Peyer's patch (tissue), 4 donors: ENCODE results near the gene PMM2.

ENCODE experiments used
- CTCF ChIP-seq, 6 experiments: fragments of 450-650 bp in 4 of 6; fragments of 200-600 bp in 2 of 6; sonication (generic) in 1 of 6; IDR thresholded peaks; one replicate each; pipeline ENCODE4 v1.5.1; 2017 to 2019; ENCODE audit warnings: antibody characterized with exemption in 6 of 6, mild to moderate bottlenecking in 3 of 6, moderate library complexity in 1 of 6
- POLR2A ChIP-seq, 2 donors: fragments of 450-650 bp; IDR thresholded peaks; one replicate each; pipeline ENCODE4 v1.5.1; 2017; ENCODE audit warnings: antibody characterized with exemption in 2 of 2, mild to moderate bottlenecking in 2 of 2, moderate library complexity in 2 of 2

GRCh38 chr16:8849411-8850011 is 51.9 kb downstream of the PMM2 start:
- TF ChIP-seq CTCF (IDR thresholded peaks at IDR 0.05) (no peak), POLR2A (IDR thresholded peaks at IDR 0.05) (no peak)
